ENCODE data around the gene MTA1.

DNA sequence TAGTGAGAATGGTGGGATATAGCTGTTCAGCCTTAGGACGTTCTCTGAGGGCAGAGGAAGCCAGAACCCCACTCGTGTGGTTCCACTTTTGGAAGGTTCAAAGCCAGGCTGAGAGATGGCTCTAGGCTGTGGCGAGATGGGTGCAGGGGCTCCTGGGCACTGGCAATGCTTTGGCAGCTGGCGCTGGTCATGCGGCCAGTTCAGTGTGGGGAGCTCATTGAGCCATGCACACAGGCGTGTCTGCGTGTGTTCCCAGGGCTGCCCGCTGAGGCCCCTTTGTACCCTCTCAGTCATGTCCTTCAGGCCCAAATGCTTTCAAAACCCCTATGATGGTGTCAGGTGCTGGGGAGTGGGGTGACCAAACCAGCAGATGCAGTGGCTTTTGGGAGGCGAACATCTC is 19.6 kb upstream of the MTA1 start:
- no peak for TF ChIP-seq POLR2AphosphoS5 (IDR thresholded peaks at IDR 0.05; ENCODE audit: low read depth, low read length)
- no peak for TF ChIP-seq TAF1 (IDR thresholded peaks at IDR 0.05; ENCODE audit: borderline replicate concordance, low read depth, low read length)
- TF ChIP-seq POLR2A (IDR thresholded peaks at IDR 0.05; ENCODE audit: low read depth, low read length), result no peak
